ENCODE measurements around the gene NUP98. TPM values are rescaled to one million over a fixed set of nuclear protein-coding genes. Genes with fewer than 3 reads are reported as not detected.

Gene NUP98
- total RNA-seq, result 100 to 1,000 TPM; 106 to 108 TPM

DNA sequence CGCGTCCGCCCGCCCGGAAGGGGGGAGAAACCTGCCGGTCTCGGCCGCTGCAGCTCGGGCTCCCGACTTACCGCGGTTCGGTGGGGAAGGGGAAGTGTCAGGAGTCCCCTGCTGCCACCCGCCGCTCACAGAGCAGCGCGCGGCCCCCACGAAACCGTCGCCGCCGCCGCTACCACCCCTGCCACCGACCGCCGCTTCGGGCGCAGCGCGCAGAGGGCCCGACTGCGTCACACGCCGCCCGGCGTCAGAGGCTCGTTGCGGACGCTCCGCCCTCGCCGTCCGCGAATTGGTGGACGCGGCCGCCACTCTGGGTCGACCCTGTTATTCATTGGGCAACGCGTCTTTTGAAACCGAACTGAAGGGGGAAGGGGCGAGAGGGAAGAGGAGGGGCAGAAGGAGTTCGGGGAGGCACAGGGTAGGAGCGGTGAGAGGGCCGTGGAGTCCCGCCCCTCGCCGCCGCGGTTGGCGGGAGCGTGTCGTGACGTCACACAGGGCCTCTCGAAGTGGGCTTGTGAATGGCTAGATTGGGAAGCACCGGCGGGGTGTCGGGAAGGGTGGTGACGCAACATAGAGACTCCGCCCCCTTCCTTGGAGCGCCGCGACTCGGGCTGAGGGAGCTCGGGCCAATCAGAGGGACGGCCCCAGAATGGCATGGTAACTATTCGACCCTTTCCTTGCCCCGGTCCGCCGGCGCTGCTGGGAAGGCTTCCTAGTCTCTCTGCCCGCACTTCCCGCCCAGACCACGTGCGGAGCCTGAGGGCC lies at the start of gene NUP98:
Gene NUP98, minus strand, starts transcription at position 226 of the 762 bp plus-strand sequence. CDS start 15,437 bp downstream, outside the sequence.
- peak within 1 kb of the TSS; percentile 97 for H3K27ac Mint-ChIP-seq
- no peaks in the 10 kb centered on the region for H3K27me3 Mint-ChIP-seq (ENCODE audit: low read depth)
- POLR2A ChIA-PET, result interaction anchor here (0.6 to 4.3 kb wide), 8 partner anchors 8 to 418 kb away, joined by 3 to 31 read pairs (median 4); partner anchors contain the start of genes PGAP2, RHOG, STIM1 and ZNF195
- peaks cover 31% of the 10 kb centered on the region for H3K36me3 Mint-ChIP-seq (ENCODE audit: low read depth)
- CTCF ChIA-PET, result interaction anchor here (1.2 to 7.4 kb wide), 5 partner anchors 11 to 275 kb away, joined by 4 to 74 read pairs (median 8); partner anchors contain the start of genes PGAP2, RHOG and STIM1
- H3K4me3 Mint-ChIP-seq, result peak within 1 kb of the TSS; percentile 91
- ATAC-seq (peak; percentile 98), DNase-seq (peak; percentile 100)
- no peaks in the 10 kb centered on the region for H3K9me3 Mint-ChIP-seq (ENCODE audit: insufficient read depth)
- H3K4me1 Mint-ChIP-seq (ENCODE audit: low read depth), result peaks cover 48% of the 10 kb centered on the region

DNA sequence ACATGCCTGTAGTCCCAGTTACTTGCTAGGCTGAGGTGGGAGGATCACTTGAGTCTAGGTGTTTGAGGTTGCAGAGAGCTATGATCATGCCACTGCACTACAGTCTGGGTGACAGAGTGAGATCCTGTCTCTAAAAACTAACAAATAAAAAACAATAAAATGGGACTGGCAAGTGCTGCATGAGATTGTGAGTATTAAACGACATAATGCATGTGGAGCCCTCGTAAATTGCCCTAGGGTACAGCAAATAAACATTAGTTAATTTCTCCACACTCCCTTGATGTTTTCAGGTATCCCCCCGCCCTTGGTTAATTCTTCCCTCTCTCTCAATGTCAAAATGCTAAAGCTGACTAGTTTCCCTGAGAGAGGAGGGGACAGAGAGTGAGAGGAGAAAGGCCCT lies 48.3 kb upstream of the NUP98 start:
- Mint-ChIP-seq H3K27ac (no peak overlapping the region), H3K36me3 (ENCODE audit: low read depth) (no peaks in the 10 kb centered on the region), H3K4me1 (ENCODE audit: low read depth) (peaks cover 35% of the 10 kb centered on the region), H3K9me3 (ENCODE audit: insufficient read depth) (no peaks in the 10 kb centered on the region), H3K4me3 (no peak overlapping the region), H3K27me3 (ENCODE audit: low read depth) (no peaks in the 10 kb centered on the region)
- POLR2A ChIA-PET, result interaction anchor here (1.7 to 2.9 kb wide), 2 partner anchors 9 to 14 kb away, joined by 4 to 28 read pairs; partner anchors contain the start of gene STIM1
- CTCF ChIA-PET, result interaction anchor here (0.8 to 19.5 kb wide), 4 partner anchors 9 to 224 kb away, joined by 4 to 630 read pairs (median 231); partner anchors contain the start of gene STIM1
- ATAC-seq (no peak), DNase-seq (no peak)

DNA sequence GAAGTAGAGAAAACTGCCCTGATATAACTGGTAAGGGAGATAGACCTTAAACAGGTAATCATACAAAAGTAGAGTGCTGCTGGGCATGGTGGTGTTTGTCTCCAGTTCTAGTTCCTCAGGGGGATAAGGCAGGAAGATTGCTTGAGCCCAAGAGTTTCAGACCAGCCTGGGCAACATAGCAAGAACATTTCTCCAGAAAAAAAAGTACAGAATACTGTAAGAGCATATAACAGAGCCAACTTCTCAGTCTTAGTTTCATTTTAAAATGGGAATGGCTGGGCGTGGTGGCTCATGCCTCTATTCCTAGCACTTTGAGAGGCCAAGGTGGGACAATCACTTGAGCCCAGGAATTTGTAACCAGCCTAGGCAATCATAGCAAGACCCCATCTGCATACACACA lies 47.9 kb upstream of the NUP98 start:
- Mint-ChIP-seq H3K27me3 (ENCODE audit: low read depth) (no peaks in the 10 kb centered on the region), H3K9me3 (ENCODE audit: insufficient read depth) (no peaks in the 10 kb centered on the region), H3K4me1 (ENCODE audit: low read depth) (peaks cover 35% of the 10 kb centered on the region), H3K27ac (no peak overlapping the region), H3K4me3 (no peak overlapping the region), H3K36me3 (ENCODE audit: low read depth) (peaks cover 1% of the 10 kb centered on the region)
- POLR2A ChIA-PET, result interaction anchor here (1.7 to 2.9 kb wide), 2 partner anchors 10 to 13 kb away, joined by 4 to 28 read pairs; partner anchors contain the start of gene STIM1
- CTCF ChIA-PET, result interaction anchor here (0.8 to 19.5 kb wide), 3 partner anchors 9 to 224 kb away, joined by 4 to 630 read pairs (median 458); partner anchors contain the start of gene STIM1
- no peak for ATAC-seq
- no peak for DNase-seq

DNA sequence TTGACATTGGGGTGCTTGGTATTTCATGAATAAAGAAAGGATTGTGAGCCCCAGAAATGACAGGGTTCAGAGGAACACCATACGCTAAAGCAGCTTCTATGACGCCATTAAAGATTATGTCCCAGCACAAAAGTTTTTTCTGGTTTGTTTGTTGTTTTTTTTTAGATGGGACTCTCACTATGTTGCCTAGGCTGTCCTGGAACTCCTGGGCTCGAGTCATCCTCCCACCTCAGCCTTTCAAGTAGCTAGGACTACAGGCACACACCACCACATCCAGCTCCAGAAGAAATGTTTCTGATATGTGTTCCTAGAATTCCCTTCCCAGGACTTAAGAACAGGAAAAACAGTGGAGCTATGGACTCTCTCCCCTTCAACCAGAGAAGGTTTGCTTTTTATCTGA lies 46.0 kb upstream of the NUP98 start:
- H3K9me3 Mint-ChIP-seq (ENCODE audit: insufficient read depth), result no peaks in the 10 kb centered on the region
- ATAC-seq (no peak), DNase-seq (no peak)
- H3K36me3 Mint-ChIP-seq (ENCODE audit: low read depth), result peaks cover 20% of the 10 kb centered on the region
- H3K27me3 Mint-ChIP-seq (ENCODE audit: low read depth), result no peaks in the 10 kb centered on the region
- H3K4me1 Mint-ChIP-seq (ENCODE audit: low read depth), result peaks cover 36% of the 10 kb centered on the region
- ChIA-PET CTCF (interaction anchor here (19.3 to 19.5 kb wide), 2 partner anchors 11 to 226 kb away, joined by 458 to 630 read pairs; partner anchors contain the start of gene STIM1), POLR2A (interaction anchor here (1.5 to 2.9 kb wide), 2 partner anchors 12 to 95 kb away, joined by 3 to 28 read pairs; partner anchors contain the start of gene STIM1)
- H3K27ac Mint-ChIP-seq, result peak overlapping the region; percentile 63
- H3K4me3 Mint-ChIP-seq, result no peak overlapping the region

DNA sequence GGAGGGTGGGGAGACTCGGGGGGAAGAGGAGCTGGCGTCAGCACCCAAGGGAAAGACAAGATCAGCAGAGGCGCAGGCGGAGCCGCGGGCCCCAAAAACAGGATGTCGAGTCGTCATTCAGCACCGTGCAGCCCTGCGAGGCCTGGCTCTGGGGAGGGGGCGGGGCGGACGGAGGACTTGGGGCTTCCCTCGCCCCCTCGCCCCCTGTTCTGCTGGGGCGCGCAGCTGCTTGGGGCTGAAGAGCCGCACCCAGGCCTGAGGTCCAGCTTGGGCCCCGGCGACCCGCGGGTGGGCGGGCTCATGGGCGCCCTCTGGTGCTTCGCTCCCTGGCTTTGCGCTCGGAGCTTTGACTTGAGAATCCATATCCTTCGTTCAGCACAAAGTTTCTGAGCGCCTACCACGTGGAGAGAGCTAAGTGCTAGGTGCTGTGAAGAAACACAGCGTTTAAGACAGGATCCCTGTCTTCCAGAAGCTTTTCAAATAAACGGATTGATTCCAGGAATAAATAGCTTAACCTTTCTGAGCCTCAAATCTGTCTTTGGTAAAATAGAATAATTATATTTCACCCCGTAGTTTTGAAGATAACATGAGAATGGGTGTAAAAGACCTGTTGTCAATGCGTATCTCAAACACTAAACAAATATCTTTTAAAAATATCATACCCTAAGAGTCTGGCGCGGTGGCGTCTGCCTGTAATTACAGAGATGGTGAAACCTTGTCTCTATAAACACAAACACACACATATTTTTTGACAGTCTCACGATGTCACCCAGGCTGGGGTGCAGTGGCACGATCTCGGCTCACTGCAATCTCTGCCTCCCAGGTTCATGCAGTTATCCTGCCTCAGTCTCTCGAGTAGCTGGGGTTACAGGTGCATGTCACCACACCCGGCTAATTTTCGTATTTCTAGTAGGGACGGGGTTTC lies 44.3 kb upstream of the NUP98 start:
- H3K4me1 Mint-ChIP-seq (ENCODE audit: low read depth), result peaks cover 51% of the 10 kb centered on the region
- peak; percentile 71 for ATAC-seq
- peak overlapping the region; percentile 81 for H3K4me3 Mint-ChIP-seq
- POLR2A ChIA-PET, result interaction anchor here (0.6 to 8.2 kb wide), 22 partner anchors 10 to 250 kb away, joined by 3 to 234 read pairs (median 5); partner anchors contain the start of genes NUP98, PGAP2 and STIM1
- H3K27ac Mint-ChIP-seq, result peak overlapping the region; percentile 99
- CTCF ChIA-PET, result interaction anchor here (0.7 to 19.3 kb wide), 45 partner anchors 8 to 253 kb away, joined by 3 to 458 read pairs (median 4); partner anchors contain the start of genes NUP98, PGAP2, RRM1 and STIM1
- H3K36me3 Mint-ChIP-seq (ENCODE audit: low read depth), result peaks cover 31% of the 10 kb centered on the region
- DNase-seq, result peak; percentile 94
- H3K9me3 Mint-ChIP-seq (ENCODE audit: insufficient read depth), result no peaks in the 10 kb centered on the region
- no peaks in the 10 kb centered on the region for H3K27me3 Mint-ChIP-seq (ENCODE audit: low read depth)

DNA sequence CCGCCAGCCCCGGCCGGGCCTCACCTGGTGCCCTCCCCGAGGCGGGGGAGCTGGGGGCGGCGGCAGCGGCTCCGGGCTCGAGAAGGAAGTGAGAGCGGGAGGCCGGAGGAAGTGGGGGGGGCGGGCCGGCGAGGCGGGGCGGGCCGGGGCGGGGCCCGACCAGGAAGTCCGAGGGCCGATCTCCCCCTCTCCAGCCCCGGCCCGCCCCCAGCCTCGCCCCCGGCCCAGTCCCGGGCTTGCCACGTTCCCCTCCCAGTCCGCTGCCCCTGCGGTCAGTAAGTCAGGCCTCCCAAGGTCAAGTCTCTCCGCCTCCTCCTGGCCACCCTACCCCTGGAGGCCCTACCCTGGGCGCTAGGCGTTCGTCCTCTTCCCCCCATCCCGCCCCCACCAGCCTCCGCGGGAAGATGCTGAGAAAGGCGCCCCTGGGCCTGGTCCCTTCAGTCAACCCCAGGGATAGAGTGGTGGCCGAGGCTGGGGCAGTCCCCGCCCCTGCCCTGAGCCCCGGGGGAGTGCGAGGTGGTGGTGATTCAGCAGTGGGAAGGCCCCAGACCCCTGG lies 43.6 kb upstream of the NUP98 start, which contains the start of gene RHOG:
Gene RHOG, minus strand, starts transcription at position 90 of the 556 bp plus-strand sequence. CDS start 12,821 bp downstream, outside the sequence.
- DNase-seq (no peak), ATAC-seq (peak; percentile 67)
- POLR2A ChIA-PET, result interaction anchor here (0.7 to 8.2 kb wide), 23 partner anchors 10 to 254 kb away, joined by 3 to 234 read pairs (median 5); partner anchors contain the start of genes NUP98, PGAP2 and STIM1
- H3K27me3 Mint-ChIP-seq (ENCODE audit: low read depth), result no peaks in the 10 kb centered on the region
- H3K36me3 Mint-ChIP-seq (ENCODE audit: low read depth), result peaks cover 36% of the 10 kb centered on the region
- peaks cover 54% of the 10 kb centered on the region for H3K4me1 Mint-ChIP-seq (ENCODE audit: low read depth)
- CTCF ChIA-PET, result interaction anchor here (0.8 to 19.3 kb wide), 33 partner anchors 10 to 254 kb away, joined by 3 to 458 read pairs (median 5); partner anchors contain the start of genes NUP98, PGAP2, RRM1 and STIM1
- H3K27ac Mint-ChIP-seq, result peak within 1 kb of the TSS; percentile 99
- no peaks in the 10 kb centered on the region for H3K9me3 Mint-ChIP-seq (ENCODE audit: insufficient read depth)
- peak within 1 kb of the TSS; percentile 92 for H3K4me3 Mint-ChIP-seq

DNA sequence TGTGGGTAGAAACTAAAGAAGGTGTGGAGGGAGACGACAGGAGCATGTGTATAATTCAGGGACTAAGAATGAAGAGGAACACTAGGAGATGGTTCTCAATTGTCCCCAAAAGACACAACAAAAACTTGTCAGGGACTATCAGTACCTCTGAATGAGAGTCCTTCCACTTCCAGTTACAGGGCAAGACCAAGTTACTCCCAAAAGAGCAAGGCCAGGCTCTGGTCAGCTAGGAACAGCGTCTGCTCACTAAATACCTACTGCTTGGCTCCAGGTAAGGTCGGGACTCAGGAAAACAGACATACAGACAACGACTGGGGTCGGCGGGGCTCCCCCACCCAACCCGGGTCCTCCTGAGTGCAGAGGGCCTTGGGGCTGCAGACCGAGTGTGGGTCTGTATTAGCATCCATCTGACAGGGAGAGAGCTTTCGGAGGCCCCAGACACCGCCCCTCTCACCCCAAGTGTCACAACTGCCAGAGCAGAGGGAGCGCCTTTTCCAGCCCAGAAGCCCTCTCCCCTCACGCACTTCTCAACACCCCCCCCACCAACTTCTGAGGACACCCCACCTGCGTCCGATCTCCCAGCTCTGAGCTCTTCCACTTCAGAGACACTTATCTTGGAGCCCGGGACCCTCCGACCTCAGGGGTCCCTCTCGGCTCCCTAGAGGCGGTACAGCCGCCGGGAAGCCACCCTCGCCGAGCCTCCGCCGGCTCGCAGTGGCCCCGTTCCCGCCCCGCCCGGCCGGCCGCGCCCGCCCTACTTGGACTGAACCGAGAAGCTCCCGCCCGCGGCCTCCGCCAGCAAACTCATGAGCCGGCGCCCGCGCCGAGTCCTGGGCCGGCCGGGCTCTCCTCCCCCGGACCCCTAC lies 42.9 kb upstream of the NUP98 start:
- H3K27ac Mint-ChIP-seq, result peak overlapping the region; percentile 92
- CTCF ChIA-PET, result interaction anchor here (0.7 to 19.3 kb wide), 14 partner anchors 9 to 232 kb away, joined by 3 to 458 read pairs (median 8); partner anchors contain the start of genes NUP98, PGAP2 and STIM1
- POLR2A ChIA-PET, result interaction anchor here (0.5 to 8.2 kb wide), 22 partner anchors 9 to 262 kb away, joined by 3 to 234 read pairs (median 5); partner anchors contain the start of genes PGAP2 and STIM1
- H3K36me3 Mint-ChIP-seq (ENCODE audit: low read depth), result peaks cover 44% of the 10 kb centered on the region
- no peaks in the 10 kb centered on the region for H3K27me3 Mint-ChIP-seq (ENCODE audit: low read depth)
- DNase-seq, result peak; percentile 51
- ATAC-seq, result peak; percentile 5
- H3K4me3 Mint-ChIP-seq, result peak overlapping the region; percentile 92
- H3K4me1 Mint-ChIP-seq (ENCODE audit: low read depth), result peaks cover 55% of the 10 kb centered on the region
- no peaks in the 10 kb centered on the region for H3K9me3 Mint-ChIP-seq (ENCODE audit: insufficient read depth)

DNA sequence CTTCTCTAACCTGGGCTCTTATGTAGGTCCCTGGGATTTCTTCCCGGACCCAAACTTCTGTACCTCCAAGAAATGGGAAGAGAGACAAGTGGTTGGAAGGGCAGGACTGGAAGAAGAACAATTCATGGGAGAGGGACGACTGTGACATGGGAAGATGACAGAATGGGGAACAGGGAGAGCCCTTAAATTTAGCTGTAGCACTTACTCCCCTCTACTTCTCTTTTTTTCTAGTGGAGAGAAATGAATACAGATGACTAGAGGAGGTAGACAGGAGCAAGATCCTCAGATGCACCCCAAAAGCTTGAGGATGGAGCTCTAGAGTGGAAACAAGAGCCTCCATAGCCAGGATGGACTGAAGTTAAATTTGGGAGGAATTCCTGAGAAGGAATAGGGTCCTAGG lies 41.1 kb upstream of the NUP98 start:
- Mint-ChIP-seq H3K27me3 (ENCODE audit: low read depth) (no peaks in the 10 kb centered on the region), H3K27ac (peak overlapping the region; percentile 92), H3K4me1 (ENCODE audit: low read depth) (peaks cover 67% of the 10 kb centered on the region), H3K36me3 (ENCODE audit: low read depth) (peaks cover 61% of the 10 kb centered on the region), H3K9me3 (ENCODE audit: insufficient read depth) (no peaks in the 10 kb centered on the region), H3K4me3 (peak overlapping the region; percentile 92)
- ChIA-PET POLR2A (interaction anchor here (0.6 to 8.2 kb wide), 6 partner anchors 13 to 257 kb away, joined by 3 to 234 read pairs (median 4); partner anchors contain the start of gene STIM1), CTCF (interaction anchor here (0.6 to 19.3 kb wide), 13 partner anchors 10 to 351 kb away, joined by 3 to 458 read pairs (median 4); partner anchors contain the start of genes PGAP2 and STIM1)
- DNase-seq (no peak), ATAC-seq (no peak)

DNA sequence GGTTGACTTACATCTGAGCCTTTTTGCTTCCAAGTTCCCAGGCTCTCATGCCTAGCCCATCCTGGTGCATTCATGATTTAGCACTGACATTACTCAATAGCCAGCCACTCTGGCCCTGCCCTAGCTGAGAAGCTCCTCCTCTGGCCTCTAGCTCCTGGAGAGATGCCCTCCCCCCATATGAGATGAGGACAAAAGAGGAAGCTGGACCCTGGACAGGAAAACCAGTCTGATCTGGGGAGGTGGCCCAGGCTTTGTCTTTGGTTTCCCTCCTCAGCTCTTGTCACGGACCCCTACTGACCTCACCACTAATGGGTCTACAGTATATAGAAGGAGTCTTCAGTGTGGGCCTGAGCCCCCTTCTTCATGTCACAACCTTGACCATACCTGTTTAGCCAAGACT lies 40.4 kb upstream of the NUP98 start:
- DNase-seq (no peak), ATAC-seq (no peak)
- Mint-ChIP-seq H3K36me3 (ENCODE audit: low read depth) (peaks cover 67% of the 10 kb centered on the region), H3K27me3 (ENCODE audit: low read depth) (no peaks in the 10 kb centered on the region), H3K4me3 (peak overlapping the region; percentile 92), H3K27ac (peak overlapping the region; percentile 92), H3K9me3 (ENCODE audit: insufficient read depth) (no peaks in the 10 kb centered on the region), H3K4me1 (ENCODE audit: low read depth) (peaks cover 70% of the 10 kb centered on the region)
- ChIA-PET POLR2A (interaction anchor here (4.5 to 8.2 kb wide), 2 partner anchors 12 to 18 kb away, joined by 18 to 234 read pairs; partner anchors contain the start of gene STIM1), CTCF (interaction anchor here (1.0 to 19.3 kb wide), 7 partner anchors 13 to 235 kb away, joined by 3 to 458 read pairs (median 20); partner anchors contain the start of genes PGAP2 and STIM1)
